ENCODE data around the gene GALNT18.

Gene GALNT18

DNA sequence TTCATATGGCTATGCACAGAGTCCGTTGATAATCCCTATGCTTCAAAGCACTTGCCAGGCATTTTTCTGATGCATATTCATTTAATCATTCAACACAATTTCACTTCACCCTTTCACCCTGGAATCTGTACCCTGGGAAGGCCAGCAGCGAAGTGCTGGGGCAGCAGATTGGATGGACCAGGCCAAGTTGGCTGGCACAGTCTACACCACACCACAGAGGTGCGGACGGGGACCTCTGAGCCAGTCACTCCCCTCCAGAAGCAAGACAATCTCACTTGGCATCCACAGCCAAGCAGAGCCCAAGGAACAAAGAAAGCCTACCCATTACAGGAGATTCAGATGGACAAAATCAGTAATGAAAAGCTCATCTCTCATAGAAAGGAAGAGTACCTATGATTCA, 130.2 kb downstream of the GALNT18 start:
- DNase-seq = no peak

DNA sequence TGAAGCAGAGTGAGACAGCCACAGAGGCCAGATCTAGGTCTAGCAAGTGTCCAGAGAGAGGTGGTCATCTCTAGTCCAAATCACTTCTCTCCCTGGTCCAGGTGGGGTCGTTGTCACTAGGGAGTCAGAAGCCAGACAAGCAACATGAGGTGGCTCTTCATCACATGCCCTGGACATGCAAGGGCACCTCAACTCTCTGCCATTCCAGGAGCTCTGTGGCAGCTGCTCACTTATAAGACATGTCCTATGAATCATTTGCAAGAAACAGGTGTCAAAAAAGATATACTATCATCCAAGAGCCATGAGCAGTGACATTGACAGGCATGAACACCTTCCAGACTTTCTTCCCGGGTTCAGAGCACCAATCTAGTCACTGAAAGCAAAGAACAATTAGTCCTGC, 130.8 kb downstream of the GALNT18 start:
- no peak for DNase-seq

DNA sequence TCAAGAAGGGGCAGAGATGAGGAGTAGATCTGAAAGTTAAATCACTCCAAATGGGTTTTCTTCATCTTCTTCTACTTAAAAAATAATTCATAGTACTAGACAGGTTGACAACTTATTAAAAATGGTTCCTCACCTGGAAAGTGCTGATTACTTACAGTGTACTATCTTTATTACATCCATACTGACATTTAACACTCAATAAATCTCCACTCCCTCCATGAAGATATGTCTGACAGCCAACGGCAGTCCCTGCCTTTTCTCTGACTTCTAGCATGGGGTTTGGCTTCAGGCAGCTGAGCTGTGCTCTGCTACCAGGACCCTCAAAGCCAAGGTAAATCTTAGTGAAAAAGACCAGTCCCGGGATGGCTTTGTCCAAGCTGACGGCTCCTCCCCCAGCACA, 135.4 kb downstream of the GALNT18 start:
- DNase-seq = no peak

DNA sequence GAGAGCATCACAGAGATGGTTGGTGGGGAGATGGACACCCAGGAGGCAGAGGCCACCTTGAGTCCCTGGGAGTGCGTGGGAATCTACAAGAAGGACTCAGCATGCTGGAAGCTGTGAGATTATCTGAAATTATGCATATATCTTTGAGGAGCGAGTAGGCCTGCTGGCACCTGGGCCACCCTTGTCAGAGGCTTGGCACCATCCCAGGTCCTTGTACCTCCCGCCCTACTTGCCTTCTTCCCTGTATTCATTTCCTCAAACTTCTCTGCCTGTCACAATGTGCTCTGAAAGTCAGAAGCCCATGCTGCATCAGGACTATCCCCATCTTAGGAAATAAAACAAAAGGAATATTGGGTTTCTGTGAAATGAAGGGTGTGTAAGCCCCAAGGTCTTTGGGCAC, 135.8 kb downstream of the GALNT18 start:
- no peak for DNase-seq

DNA sequence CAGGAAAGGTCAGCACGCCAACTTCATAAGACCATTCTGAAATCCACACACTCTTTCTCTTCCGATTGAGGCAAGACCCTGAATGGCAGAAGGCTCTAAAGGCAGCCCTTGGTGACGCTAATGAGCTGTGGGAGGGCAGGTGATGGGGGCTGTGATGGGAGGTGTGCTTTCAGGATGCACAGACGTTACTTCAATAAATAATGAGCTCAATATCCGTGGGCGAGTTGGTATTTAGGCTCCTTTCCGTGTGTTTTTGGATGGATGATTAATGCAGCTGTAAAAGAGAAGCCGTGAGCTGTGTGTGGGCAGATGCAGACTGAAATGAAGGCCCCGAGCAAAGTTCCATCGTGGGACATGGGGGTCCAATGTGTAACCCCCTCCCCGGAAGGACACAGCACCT, 138.2 kb downstream of the GALNT18 start:
- no peak for DNase-seq

DNA sequence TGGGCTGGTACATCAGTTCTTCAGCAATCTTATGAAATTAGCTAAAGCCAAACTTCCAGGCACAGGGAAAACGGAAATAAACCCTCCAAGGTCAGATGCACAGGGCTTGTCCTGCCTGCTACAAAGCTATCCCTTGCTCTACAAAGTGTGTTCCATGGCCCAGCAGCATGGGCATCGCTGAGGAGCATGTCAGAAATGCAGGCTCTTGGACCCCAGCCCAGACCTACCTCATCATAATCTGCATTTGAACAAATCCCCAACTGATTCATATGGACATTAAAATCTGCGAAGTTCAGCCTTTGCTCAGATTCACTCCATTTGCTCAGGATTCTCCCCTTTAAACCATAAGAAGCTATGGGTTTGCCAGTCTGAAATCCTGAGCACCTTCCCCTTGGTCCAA, 139.1 kb downstream of the GALNT18 start:
- peak; percentile 4 for DNase-seq

DNA sequence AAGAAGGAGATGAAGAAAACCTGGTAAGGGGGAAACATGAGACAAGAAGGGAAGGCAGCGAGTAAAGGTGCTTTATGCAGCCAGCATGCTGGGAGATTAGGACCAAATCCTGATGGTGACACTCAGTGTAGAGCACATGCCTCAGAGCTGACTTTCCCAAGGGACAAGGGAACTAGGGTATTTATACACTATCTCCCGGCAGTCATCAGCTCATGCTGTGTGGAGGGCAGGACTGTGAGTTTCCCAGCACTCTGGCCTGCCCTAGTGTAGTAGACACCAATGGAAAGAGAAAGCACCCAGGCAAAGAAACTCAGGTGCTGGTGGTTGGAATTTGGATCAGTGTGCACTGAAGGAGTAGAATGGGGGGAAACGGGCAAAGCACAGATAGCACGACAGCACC, 140.4 kb downstream of the GALNT18 start:
- no peak for DNase-seq

DNA sequence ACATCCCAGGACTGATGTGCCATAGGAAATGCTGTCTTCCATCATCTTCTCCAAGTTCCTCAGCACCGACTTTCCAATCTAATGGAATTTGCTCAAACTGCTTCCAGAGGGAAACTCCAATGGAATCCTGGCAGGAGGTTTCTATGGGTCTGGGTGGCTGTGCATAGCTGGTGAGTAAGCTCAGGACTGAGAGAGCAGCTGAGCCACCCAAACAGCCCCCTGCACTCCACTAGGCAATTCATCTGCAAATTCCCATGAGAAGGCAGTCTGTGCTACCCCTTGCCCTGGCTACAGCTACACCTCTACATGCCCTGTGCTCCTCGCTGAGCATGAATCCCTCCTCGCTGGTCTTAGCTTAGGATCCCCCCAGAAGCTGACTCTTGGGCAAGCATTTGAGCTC, 140.8 kb downstream of the GALNT18 start:
- peak; percentile 13 for DNase-seq

DNA sequence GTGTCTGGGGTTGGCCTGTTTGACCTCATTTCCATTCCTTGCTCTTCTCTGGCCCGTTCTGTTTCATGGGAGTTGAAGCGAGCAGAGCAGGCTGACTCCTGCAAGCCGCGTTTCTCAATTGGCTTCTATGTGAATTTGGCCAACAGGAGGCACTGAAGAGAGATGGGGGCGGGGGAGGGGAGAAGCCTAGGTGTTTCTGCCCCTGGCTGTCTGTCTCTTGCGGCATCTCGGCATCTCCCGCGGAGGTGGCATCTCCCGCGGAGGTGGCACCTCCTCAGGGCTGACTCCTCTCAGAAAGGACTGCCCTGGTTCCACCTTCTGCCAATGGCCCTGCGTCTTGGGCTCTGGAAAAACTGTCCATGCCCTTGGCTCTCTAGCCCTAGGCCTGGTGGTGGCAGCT, 143.1 kb downstream of the GALNT18 start:
- DNase-seq = no peak

DNA sequence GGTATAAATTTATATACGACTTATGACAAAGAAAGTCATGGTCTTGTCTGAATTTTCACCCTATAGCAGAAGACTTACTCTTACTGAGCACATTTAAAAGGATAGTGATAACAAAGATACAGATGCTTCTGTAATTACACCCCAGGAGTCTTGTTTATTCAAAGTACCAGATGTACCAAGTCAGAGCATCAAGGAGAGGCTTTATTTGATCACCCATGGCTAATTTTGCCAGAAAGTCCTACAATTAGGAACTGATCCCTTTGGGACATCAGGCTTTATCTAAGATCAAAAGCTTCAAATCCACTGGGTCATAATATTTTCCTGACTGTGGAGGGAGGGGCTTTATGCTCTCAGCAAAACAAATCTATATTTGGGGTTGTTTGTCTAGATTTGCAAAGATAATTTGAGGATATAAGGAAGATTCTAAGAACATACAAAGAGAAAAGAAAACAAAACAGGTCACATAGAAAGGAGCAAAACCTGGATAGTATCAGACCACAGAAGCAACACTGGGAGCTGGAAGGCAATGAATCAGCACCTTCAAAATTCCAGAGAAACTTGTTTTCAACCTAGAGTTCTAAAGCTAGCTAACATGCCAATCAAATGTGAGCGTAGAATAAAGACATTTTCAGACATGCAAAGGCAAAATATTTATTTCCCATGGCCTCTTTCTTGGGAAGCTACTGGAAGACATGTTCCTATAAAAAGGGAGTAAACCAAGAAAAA, 143.9 kb downstream of the GALNT18 start:
- no peak for DNase-seq

DNA sequence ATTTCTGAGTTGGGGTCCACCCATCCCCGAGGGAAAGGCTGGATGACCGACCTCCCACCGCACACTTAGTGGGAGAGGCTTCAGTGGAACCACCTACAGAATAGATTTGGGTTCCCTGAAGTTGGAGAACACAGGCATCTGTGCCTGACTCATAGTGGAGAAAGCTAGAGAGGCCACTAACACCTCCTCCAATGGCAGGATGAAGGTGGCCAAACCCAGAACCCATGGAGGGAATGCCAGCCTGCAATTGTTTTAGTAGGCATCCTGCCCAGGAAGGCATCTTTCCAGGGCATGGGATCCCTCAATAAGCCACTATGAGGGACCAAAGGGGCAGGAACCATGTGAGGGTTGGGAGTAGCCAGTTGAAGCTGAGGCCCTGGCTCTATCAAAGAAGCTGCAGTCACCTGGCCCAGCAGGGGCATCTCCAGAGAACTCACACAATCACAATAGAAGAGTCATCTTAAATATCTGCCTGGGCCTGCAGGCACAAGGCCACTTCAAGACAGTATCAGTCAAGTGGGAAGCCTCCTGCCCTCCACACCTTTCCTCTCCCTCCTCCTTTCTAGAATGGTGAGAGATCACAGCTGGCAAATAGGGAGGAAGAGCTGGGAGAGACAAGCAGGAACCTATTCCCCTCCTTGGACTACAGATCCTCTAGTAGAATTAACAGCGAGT, 144.7 kb downstream of the GALNT18 start:
- no peak for DNase-seq

DNA sequence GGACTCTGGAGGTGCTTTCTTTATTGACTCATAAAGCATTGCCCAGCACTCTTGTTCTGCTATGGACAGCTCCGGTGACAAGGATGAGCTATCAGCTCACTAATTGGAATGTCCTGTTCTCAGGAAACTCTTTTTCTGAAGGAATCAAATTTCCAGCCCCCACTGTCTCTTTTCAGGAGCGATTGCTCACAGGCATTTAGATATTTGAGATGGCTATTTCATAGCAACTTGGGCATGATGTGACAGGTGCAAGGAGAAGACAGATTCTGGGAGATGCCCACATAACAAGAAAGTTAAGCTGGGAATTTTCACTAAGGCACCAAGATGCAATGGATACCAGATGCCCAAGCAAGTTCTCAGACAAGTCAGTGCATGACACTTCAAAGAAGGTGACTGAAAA, 145.3 kb downstream of the GALNT18 start:
- no peak for DNase-seq

DNA sequence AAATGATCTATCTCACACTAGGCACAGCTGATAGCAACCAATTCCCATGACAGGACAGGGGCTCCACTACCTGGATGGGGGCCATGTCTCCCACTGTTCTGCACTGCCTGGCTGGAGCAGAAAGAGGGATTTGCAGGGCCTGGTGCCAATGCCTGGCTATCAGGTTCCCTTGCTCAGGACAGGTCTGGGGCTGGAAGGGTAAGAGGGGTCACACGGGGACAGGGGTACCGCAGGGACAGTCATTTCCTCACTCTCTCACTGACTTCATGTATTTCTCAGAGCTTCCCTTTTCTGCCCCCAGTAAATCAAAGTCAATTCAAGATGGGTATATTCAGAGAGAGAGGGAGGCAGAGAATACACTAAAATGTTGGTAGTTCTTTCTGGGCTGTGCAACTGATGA, 149.7 kb downstream of the GALNT18 start:
- no peak for DNase-seq

DNA sequence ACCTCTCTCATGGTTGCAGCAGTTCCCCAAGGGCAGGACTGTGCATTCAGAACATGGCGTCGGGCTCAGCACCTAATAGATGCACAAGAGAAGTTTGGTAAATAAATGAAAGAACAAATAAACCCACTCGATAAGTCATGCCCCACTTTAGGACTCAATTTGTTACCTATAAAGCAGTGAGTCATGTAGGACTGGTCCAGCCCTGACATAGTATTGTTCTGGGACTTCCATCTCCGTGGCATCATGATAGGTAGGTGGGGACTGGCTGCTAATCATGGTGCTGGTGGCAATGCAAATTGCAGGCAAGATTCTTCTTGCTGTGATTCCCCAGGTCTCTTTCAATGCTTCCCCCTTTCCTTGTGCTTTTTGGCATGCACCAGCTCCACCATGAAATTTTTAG, 150.6 kb downstream of the GALNT18 start:
- no peak for DNase-seq

DNA sequence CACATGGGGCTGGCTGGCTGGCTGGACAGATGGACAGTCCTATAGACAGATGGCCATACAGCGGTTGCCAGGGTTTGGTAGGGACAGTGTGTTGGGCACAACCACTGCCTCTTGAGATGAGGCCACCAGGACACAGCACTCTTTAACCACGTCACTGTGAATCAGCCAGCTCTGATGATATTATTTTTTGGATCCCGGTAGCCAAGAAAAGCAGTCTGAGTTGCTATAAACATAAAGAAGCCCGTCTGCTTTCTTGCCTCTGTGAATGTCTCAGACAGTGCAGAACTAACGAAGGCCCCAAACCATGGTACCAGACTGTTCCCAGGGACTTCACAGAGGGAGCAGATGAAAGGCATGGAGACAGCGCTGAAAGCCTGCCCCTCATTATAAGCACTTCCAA, 152.9 kb downstream of the GALNT18 start:
- no peak for DNase-seq

DNA sequence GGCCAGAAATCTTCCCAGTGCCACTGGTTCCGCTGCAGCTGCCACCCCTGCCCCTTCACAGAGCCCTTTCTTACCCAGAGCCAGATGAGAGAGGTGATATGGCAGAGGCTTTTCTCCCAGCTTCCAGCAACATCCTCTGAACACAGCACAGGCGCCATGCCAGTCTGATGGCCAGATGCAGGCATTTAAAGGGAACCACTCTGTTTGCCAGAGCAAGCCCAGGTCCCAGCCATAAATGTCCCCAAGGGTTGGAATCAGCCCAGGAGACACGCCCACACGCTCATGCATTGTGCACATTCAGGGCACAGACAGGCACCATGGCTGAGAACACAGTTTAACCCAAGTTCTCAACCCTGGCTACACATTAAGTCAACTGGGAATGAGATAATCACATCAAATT, 154.5 kb downstream of the GALNT18 start:
- no peak for DNase-seq

DNA sequence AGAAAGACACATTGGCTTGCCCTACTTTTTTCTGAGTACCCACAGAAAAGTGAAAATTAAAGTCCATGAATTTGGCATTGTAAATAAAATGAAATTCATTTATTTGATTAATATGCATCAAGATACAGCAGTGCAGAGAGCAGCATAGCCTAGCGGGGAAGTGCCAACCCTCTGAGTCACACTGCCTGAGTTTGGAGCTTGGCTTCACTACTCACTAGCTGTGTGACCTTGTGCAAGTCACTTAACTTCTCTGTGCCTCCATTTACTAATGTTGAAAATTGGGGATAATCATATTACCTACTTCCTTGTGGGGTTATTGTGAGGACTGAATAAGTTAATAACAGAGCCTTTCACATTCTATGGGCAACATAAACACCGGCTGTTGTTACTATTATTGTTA, 157.2 kb downstream of the GALNT18 start:
- no peak for DNase-seq

DNA sequence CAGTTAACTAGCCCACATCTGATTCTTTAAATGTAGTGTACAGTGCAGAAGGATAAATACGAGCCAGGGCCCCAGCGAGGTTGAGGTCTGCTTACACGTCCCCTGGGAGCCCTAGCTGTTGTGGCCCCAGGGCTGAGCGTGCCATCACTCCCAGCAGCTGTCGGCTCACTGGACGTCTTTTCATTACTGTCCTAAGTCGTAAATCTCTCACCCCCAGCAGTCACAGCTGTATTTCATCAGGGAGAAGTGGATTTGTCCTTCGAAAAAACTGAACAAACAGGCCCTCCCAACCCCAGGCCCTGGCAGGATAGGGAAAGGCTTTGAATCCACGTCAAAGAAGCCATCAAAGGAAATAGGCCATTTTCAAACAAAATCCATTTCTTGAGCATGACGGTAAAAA, 158.4 kb downstream of the GALNT18 start:
- peak; percentile 48 for DNase-seq

DNA sequence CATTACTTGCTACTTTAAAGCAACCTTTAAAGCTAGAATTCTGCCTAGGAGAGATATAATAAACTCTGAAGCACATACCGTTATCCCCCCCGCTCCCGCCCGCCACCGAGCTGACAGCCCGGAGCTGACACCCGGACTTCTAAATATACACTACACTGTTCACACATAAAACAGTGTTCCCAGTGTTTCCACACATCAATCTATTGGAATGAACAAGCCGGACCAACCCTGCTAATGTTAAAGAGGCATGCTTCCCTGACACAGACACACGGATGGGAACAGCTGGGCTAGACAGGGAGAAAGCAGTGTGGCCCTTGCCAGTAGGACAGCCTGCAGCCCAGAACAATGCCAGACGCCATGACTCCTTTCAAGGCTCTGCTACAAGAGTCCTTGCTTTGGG, 160.3 kb downstream of the GALNT18 start:
- DNase-seq = no peak

DNA sequence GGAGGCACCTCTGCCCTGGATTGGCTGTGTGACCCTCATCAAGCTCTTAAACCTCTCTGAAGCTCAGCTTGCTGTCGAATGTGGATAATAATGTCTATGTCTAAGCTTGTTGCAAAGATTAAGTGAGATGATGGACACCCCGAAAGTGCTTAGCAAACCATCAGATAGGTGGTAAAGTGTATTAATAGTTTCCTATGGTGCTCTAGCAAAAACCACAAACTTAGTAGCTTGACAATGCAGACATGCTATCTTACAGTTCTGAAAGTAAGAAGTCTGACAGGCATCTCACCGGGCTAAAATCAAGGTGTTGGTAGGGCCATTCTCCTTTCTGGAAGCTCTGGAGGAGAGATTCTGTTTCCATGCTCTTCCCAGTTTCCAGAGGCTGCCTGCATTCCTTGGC, 162.2 kb downstream of the GALNT18 start:
- no peak for DNase-seq

DNA sequence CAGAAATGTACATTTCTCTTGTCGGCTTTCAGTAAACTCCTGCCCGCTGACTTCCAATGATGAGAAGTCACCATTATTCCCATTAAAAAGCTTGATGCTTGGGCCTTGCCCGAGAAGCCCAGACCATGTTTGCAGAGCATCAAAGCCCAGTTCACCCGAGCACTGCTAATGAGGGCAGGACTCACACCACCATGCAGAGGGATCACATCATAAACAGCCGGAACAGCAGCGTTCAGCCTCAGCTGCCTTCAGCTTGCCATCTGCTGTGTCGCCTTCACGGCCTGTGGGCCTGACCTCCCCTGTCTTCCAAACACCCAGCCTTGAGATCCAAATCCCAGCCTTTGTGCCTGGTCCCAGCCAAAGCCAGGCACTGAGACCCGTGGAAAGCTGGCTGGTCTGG, 163.3 kb downstream of the GALNT18 start:
- no peak for DNase-seq

DNA sequence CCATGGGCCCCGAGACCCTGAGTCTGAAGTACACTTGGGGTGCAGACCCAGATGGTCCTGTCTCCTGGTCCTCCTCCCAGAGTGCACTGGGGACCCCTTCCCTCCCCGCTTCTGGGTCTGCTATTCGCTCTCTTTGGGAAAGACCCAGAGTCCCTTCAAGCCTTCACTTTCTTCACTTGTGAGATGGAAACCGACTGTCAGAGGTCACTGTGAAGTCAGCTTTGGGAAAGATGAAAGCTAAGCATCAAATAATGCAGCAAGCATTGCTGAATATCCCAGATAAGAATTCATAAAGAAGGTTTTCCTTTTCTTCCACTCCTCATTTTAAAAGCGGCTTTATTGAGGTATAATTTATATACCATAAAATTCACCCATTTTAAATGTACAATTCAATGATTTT, 163.8 kb downstream of the GALNT18 start:
- no peak for DNase-seq

DNA sequence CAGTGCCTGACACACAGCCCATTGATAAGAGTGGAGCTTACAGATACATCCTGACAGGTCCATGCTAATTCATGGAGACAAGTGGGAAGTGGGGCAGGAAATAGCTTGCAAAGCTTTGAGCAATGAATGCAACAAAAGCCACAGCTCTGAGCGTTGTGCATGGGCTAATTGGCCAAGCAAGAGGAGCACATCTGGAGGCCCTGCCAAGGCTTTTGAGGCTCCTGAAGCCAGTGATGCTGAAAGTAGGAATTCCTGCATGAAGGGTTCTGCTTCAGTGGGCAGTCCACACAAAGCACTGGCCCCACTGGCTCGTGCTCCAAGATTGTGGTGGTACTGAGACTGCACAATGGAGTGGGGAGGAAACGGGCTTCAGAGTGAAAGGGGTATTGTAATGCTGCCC, 164.9 kb downstream of the GALNT18 start:
- DNase-seq = no peak

DNA sequence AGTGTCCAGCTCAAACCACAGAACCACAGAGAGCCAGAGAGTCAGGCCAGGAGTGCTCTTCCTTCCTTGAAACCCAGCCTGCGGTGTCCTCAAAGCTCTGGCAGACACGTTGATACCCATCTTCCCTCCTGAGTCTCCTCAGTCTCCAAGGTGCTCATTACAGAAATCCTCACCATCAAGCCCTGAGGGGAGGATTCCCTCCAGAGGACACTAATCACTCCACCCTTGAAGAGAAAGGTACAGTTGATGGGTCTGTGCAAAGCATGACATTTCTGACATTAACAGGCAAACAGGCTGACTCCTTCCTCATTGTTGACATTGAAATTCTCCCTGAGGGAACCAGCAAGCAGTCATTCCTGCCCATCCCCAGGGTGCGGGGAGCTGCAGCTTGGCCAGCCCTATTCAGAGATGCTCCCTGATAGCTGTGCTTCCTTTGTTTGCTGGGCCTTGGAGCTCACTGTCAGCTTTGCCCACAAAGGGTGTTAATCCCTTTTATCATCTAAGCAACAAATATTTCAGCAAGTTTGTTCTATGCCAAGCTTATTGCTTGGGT, 167.1 kb downstream of the GALNT18 start:
- no peak for DNase-seq

DNA sequence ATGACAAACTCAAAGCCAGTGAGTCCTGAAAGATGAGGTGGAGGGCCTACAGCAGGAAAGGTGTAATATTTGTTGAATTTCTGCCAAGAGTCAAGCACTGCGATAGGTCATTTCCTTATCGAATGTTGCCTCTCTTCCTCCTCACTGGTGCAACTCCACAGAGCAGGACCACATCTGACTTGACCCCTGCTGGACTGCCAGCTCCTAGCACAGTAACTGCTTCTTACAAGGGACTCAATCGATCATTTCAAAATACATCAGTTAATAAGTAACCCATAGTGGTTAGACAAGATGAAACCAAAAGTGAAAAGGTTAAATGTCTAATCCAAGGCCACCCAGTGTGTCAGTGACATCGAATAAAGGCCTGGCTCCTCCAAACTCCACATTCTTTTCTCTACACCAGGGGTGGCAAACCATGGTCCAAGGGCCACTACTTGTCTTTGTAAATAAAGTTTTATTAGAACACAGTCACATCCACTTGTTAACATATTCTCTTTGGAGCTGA, 170.3 kb downstream of the GALNT18 start:
- no peak for DNase-seq
